ENCODE results near the gene KIAA0513. TPM values are rescaled to one million over a fixed set of nuclear protein-coding genes. Genes with fewer than 3 reads are reported as not detected.

Gene KIAA0513
- total RNA-seq, 1 experiment from 2014 or later: 10.4 TPM

DNA sequence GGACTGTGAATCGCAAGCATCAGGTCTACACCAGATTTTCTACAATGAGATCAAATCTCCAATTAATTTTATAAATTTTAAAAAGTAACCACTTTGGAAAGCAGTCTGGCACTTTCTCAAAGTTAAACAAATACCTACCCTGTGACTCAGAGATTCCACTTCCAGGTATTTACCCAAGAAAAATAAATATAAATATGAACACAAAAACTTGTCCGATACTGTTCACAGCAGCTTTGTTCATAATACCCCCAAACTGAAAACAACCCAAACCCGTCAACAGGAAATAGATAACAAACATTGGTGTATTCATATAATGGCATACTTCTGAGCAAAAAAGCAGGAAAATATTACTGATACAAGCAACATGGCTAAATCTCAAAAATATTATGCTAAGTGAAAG, 28.4 kb upstream of the KIAA0513 start:
- peak overlapping the region; percentile 36 for H3K27ac ChIP-seq
- no peaks in the 10 kb centered on the region for H3K9me3 ChIP-seq (replicated peaks)
- peak in 1 of 2 experiments; percentile 40 for DNase-seq (ENCODE audit: low read depth in 1 of 2, low spot score in 2 of 2)
- peaks cover 32% of the 10 kb centered on the region for H3K36me3 ChIP-seq
- H3K4me3 ChIP-seq: no peak overlapping the region
- no peaks in the 10 kb centered on the region for H3K27me3 ChIP-seq (replicated peaks)
- H3K4me1 ChIP-seq (replicated peaks): peaks cover 82% of the 10 kb centered on the region

DNA sequence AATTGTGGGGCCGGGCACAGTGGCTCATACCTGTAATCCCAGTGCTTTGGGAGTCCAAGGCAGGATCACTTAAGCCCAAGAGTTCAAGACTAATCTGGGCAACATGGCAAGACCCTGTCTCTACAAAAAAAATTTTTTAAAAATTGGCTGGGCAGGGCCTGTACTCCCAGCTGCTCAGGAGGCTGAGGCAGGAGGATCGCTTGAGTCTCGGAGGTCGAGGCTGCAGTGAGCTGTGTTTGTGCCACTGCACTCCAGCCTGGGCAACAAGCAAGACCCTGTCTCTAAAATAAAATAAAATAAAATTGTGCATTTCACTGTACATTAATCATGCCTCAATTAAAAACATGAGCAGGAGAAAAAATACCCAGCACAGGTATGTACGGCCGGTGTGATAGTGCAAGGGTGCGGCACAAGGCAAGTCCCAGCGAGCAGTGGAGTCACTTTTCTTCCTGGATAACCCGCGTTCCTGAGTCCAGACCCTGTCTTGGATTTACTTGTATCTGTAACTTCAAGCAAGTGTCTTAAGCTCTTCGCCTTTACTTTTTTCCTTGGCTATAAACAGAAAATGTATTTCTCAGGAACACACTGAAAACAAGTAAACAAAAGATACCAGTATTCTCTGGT, 27.6 kb upstream of the KIAA0513 start:
- no peak for DNase-seq (ENCODE audit: low read depth in 1 of 2, low spot score in 2 of 2)
- Histone ChIP-seq H3K4me3 (no peak overlapping the region), H3K4me1 (replicated peaks) (peaks cover 82% of the 10 kb centered on the region), H3K36me3 (peaks cover 28% of the 10 kb centered on the region), H3K27me3 (replicated peaks) (no peaks in the 10 kb centered on the region), H3K9me3 (replicated peaks) (no peaks in the 10 kb centered on the region), H3K27ac (peak overlapping the region; percentile 36)

DNA sequence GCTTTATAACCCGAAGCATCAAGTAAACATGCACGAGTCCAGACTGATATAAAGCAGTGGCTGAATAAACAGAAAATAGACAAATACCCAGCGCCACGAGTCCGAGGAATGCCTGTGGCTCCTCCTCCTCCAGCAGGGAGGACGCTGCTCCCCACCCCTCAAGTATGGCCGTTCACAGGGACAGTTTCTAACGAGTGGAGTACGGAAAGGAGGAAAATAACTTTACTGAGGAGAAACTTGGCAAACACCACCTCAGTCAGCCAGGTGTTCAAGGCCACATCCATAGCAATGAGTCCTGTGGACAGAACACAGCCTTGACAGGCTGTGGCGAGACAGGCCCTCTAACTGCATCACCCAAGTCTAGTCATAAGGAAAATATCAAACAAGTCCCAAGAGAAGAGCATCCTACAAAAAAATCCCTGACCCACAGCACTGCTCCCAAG, 25.5 kb upstream of the KIAA0513 start:
- Histone ChIP-seq H3K36me3 (peaks cover 22% of the 10 kb centered on the region), H3K9me3 (replicated peaks) (no peaks in the 10 kb centered on the region), H3K27ac (no peak overlapping the region), H3K4me1 (replicated peaks) (peaks cover 80% of the 10 kb centered on the region), H3K4me3 (no peak overlapping the region), H3K27me3 (replicated peaks) (no peaks in the 10 kb centered on the region)
- no peak for DNase-seq (ENCODE audit: low read depth in 1 of 2, low spot score in 2 of 2)

DNA sequence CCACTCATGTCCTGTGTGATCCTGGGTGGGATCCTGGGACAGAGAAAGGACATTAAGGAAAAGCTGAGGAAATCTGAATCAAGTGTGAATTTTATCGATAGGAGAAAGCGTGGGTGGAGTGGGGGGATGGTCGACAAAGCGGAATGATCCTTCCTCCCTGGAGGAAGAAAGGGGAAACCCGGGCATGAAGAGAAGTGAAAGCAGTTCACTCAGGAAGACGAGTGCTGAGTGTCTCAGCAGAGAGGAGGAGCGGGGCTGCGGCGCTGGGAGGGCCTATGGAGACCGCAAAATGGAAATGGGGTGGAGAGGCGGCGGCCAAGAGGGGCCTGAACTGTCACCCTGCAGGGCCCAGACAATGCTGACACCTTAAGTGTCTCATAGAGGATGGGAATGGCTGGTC, 25.0 kb upstream of the KIAA0513 start:
- Histone ChIP-seq H3K27ac (no peak overlapping the region), H3K9me3 (replicated peaks) (no peaks in the 10 kb centered on the region), H3K27me3 (replicated peaks) (no peaks in the 10 kb centered on the region), H3K36me3 (peaks cover 25% of the 10 kb centered on the region), H3K4me3 (no peak overlapping the region), H3K4me1 (replicated peaks) (peaks cover 80% of the 10 kb centered on the region)
- no peak for DNase-seq (ENCODE audit: low read depth in 1 of 2, low spot score in 2 of 2)

DNA sequence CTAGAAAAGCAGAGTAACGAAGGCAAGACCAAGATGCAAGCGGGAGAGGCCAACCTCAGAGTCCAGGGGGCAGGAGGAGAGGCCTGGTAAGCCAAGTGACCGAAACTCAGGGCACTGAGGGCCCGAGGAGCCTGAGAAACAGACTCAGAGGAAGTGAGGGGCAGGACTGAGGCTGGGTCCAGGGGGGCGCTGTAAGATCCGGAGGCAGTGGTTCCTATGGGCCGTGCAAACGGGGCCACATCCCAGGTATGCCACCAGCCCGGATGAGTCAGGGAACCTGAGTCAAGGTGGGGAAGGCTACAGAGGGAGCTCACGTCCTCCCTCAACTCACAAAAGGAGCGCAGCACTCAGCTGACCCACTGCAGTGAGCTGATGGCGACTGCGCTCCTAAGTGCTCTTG, 24.5 kb upstream of the KIAA0513 start:
- Histone ChIP-seq H3K9me3 (replicated peaks) (no peaks in the 10 kb centered on the region), H3K4me3 (no peak overlapping the region), H3K36me3 (peaks cover 27% of the 10 kb centered on the region), H3K27me3 (replicated peaks) (no peaks in the 10 kb centered on the region), H3K4me1 (replicated peaks) (peaks cover 80% of the 10 kb centered on the region), H3K27ac (no peak overlapping the region)
- no peak for DNase-seq (ENCODE audit: low read depth in 1 of 2, low spot score in 2 of 2)

DNA sequence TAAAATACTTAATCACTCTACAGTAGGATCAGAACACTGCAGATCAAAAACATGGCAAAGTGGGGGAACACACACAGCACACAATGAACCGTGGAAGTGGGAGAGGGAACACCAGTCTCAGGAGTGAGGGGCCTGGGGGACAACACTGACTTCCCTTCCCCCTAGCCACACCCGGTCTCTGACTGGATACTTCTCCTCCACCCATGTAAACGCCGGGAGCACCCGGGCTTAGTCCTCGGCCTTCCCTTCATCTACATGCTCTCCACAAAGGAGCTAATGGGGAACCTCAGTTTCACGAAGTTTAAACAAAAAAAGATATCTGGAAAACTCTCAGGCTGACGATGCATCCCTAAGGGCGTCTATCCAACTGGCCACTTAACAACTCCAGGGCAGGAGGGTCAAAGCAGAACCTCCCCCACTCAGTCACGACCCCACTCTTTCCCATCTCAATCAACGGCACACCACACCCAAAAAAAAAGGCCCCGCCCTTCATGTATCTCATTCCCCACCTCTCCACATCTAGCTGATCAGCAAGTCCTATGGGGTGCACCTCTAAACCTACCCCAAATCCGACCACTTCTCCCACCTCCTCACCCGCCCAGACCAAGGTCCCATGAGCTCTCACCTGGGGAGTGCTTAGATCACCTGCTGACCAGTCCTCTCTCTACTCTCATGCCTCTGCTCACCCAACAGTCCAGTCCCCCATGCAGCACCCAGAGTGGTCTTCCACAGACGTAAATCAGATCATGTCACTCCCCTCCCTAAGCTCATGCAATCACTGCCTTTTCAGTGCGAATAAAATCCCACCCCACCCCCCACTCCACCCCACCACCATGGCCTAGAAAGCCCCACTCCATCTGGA, 23.6 kb upstream of the KIAA0513 start:
- H3K27me3 ChIP-seq (replicated peaks): no peaks in the 10 kb centered on the region
- no peak for DNase-seq (ENCODE audit: low read depth in 1 of 2, low spot score in 2 of 2)
- no peaks in the 10 kb centered on the region for H3K9me3 ChIP-seq (replicated peaks)
- peak overlapping the region; percentile 90 for H3K27ac ChIP-seq
- H3K4me3 ChIP-seq: no peak overlapping the region
- peaks cover 30% of the 10 kb centered on the region for H3K36me3 ChIP-seq
- peaks cover 72% of the 10 kb centered on the region for H3K4me1 ChIP-seq (replicated peaks)

DNA sequence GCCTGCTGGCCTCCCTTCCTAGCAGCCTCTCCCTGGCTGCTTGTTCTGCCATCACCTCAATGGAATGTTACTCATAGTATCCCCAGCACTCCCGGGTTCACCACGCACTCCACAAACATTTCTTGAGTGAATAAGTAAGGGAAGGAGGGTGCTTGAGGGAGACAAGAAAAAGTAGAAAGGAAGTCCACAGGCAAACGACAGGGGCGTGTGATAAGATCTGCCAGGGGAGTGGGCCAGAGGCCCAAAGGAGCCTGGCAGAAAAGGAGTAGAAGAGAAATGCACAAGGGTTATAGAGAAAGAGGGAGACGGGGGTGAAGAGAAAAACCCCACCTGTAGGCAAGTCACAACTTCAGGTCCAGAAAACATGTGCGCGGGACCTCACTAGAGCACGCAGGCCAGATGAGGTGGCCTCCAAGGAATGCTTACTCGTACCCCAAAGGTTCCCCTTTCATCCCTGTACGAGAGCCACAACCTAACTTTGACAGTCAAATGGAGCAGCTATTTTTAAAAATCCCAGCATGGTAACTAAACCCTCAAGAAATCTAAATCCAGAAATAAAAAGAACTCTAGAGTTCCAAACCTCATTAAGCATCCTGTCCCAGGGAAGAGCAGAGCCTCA, 22.9 kb upstream of the KIAA0513 start:
- peak overlapping the region; percentile 90 for H3K27ac ChIP-seq
- no peak overlapping the region for H3K4me3 ChIP-seq
- DNase-seq (ENCODE audit: low read depth in 1 of 2, low spot score in 2 of 2): peak; percentile 83 to 86
- no peaks in the 10 kb centered on the region for H3K27me3 ChIP-seq (replicated peaks)
- H3K36me3 ChIP-seq: peaks cover 31% of the 10 kb centered on the region
- H3K9me3 ChIP-seq (replicated peaks): no peaks in the 10 kb centered on the region
- peaks cover 64% of the 10 kb centered on the region for H3K4me1 ChIP-seq (replicated peaks)

DNA sequence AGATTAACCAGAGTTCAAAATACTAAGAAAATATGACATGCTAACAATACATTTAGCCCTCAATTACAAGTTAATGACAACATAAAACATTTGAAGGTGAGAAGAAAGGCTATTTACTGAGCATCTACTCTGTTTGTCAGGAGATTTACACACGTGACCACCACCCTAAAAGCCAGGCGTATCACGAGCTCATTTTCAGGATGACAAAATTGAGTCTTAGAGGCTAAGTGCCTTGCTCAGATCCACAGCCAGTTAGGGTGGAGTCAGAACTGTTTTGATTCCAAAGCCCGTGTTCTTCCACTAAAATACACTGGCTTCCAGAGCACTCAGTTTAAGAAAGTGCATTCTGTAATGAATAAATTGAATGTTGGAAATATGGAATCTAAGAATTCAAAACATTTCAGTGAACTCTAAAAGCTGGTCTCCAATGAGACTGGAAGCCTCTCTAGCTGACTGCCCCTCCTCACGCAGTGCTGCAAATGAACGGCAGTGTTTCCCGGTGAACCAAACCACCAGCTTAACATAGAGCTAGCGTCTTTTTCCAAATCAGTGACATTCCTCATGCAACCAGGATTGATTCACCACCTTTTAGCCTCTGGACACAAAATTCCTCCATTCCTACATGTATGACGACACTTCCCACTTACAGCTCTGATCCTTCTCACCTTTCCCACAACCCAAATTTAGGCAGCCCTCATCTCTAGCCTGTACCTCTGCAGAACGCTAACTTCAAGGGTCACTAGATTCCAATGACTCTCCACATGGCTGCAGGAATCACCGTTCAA, 22.1 kb upstream of the KIAA0513 start:
- DNase-seq (ENCODE audit: low read depth in 1 of 2, low spot score in 2 of 2): no peak
- no peaks in the 10 kb centered on the region for H3K9me3 ChIP-seq (replicated peaks)
- peaks cover 62% of the 10 kb centered on the region for H3K4me1 ChIP-seq (replicated peaks)
- H3K4me3 ChIP-seq: no peak overlapping the region
- H3K36me3 ChIP-seq: peaks cover 31% of the 10 kb centered on the region
- H3K27ac ChIP-seq: peak overlapping the region; percentile 90
- H3K27me3 ChIP-seq (replicated peaks): no peaks in the 10 kb centered on the region

DNA sequence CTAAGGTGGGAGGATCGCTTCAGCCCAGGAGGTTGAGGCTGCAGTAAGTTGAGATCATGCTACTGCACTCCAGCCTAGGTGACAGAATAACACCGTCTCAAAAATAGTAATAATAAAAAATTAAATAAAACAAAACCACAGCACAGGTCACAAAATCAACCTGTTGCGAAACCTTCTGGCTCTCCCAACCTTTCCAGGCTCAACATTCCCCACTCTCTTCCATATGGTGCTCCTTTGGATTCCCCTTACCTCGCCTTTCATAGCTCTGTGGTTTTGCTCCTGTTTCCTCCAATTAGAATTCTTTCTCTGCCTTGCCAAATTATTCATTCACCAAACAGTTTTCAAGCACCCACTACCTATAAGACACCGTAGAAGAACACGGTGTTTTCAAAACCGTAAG, 21.0 kb upstream of the KIAA0513 start:
- Histone ChIP-seq H3K4me1 (replicated peaks) (peaks cover 52% of the 10 kb centered on the region), H3K36me3 (peaks cover 40% of the 10 kb centered on the region), H3K4me3 (no peak overlapping the region), H3K9me3 (replicated peaks) (no peaks in the 10 kb centered on the region), H3K27me3 (replicated peaks) (no peaks in the 10 kb centered on the region), H3K27ac (no peak overlapping the region)
- no peak for DNase-seq (ENCODE audit: low read depth in 1 of 2, low spot score in 2 of 2)

DNA sequence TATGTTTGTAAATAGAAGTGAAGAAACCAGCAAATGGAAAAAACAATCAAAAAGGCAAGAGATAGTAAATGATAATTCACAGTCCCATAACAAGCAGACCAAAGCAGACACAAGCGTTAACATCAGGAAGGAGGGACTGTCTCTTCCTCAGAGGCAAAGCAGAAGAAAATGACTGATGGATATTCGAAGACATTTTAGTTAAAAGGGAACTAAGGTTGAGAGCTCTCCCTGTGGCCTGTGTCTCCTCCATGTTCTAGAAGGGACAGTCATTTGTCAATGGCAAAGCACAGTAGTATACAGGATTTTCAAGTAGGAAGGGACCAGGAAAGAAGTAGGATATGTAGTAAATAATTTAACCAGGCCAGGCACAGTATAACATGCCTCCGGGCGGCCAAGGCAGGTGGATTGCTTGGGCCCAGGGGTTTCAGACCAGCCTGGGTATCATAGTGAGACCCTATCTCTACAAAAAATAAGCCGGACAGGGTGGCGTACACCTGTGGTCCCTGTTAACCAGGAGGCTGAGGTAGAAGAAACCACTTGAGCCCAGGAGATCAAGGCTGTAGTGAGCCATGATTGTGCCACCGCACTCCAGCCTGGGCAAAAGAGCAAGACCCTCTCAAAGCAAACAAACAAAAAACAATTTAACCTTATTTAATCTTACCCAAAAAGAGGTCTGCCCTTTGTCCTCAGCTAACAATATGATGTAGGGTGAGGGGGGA, 19.9 kb upstream of the KIAA0513 start:
- no peaks in the 10 kb centered on the region for H3K9me3 ChIP-seq (replicated peaks)
- no peak overlapping the region for H3K4me3 ChIP-seq
- H3K4me1 ChIP-seq (replicated peaks): peaks cover 47% of the 10 kb centered on the region
- no peak for DNase-seq (ENCODE audit: low read depth in 1 of 2, low spot score in 2 of 2)
- no peak overlapping the region for H3K27ac ChIP-seq
- H3K36me3 ChIP-seq: peaks cover 31% of the 10 kb centered on the region
- H3K27me3 ChIP-seq (replicated peaks): no peaks in the 10 kb centered on the region

DNA sequence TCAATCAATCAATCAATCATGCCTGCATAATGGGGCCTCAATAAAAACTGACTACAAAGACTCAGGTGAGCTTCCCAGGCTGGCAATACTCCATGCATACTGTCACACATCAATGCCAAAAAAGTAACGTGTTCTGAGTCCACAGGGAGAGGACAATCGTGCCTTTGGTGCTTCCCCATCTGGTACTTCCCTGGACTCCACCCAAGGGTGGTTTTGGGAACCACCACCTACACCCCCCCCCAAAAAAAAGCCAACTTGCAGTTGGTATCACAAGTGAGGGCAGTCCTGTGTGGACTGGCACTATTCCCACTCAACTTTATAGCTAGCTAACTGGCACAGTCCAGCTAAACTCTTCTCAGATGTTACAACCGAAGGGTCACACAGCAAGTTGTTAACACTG, 19.3 kb upstream of the KIAA0513 start:
- no peak for DNase-seq (ENCODE audit: low read depth in 1 of 2, low spot score in 2 of 2)
- Histone ChIP-seq H3K36me3 (peaks cover 30% of the 10 kb centered on the region), H3K4me3 (no peak overlapping the region), H3K9me3 (replicated peaks) (no peaks in the 10 kb centered on the region), H3K27ac (no peak overlapping the region), H3K4me1 (replicated peaks) (peaks cover 41% of the 10 kb centered on the region), H3K27me3 (replicated peaks) (no peaks in the 10 kb centered on the region)

DNA sequence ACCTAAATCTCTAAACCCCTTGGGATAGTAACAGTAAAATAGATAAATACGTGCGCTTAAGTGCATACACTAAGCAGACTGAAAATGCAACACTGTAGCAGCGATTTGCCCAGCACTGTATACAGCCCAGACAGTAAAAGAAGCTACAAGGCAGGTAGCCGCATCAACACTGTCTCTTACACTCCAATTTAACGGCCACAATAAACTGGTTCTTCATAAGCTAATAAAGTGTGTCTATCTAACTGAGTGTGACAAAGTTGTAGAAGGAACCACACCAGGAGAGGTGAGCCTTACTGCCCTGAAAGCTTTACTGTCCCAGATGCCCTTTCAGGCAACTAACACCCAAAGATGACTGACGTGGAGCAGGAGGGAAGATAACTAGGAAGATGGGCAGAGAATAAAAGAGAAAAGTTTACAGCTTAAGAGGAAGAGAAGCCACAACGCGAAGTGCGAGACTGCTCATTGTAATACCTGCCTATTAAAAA, 17.1 kb upstream of the KIAA0513 start:
- peaks cover 19% of the 10 kb centered on the region for H3K4me1 ChIP-seq (replicated peaks)
- H3K27ac ChIP-seq: peak overlapping the region; percentile 96; the same call in 1 of the 2 replicates
- no peaks in the 10 kb centered on the region for H3K27me3 ChIP-seq (replicated peaks)
- DNase-seq (ENCODE audit: low read depth in 1 of 2, low spot score in 2 of 2): no peak
- H3K36me3 ChIP-seq: peaks cover 26% of the 10 kb centered on the region
- H3K9me3 ChIP-seq (replicated peaks): no peaks in the 10 kb centered on the region
- H3K4me3 ChIP-seq: peak overlapping the region; percentile 89

Data from SJSA1 (cell line).